HepG2 (cell line): ENCODE results near the gene C19orf18. TPM values are rescaled to one million over a fixed set of nuclear protein-coding genes. Genes with fewer than 3 reads are reported as not detected.
"Not testable (repeated sequence)": the region's sequence is repeated elsewhere in the genome, so short reads cannot be mapped to it uniquely, and the experiment has no call there.

Experiments used
- GATAD1 ChIP-seq: IDR thresholded peaks from 2 replicates; pipeline ENCODE4 v1.6.1; 2016; ENCODE audit warnings: missing genetic modification reagents, missing compliant biosample characterization
- HNF4G ChIP-seq, 2 experiments: sonication (generic) in 1 of 2; formaldehyde crosslinking in 1 of 2; IDR thresholded peaks; 2 replicates each; pipeline versions ENCODE4 v1.4.0 to v1.6.1; 2011 to 2020; ENCODE audit warnings: borderline replicate concordance in 2 of 2, low read depth in 2 of 2, mild to moderate bottlenecking in 2 of 2, low read length in 1 of 2, missing genetic modification reagents in 1 of 2, moderate library complexity in 1 of 2
- MEIS1 ChIP-seq: sonication (generic); formaldehyde crosslinking; IDR thresholded peaks from 2 replicates; pipeline ENCODE4 v1.9.0; 2021; ENCODE audit warnings: mild to moderate bottlenecking, missing genetic modification reagents, moderate library complexity, borderline replicate concordance
- PITX1 ChIP-seq: sonication (generic); formaldehyde crosslinking; IDR thresholded peaks from 2 replicates; pipeline ENCODE4 v1.5.1; 2020; ENCODE audit warnings: mild to moderate bottlenecking, missing genetic modification reagents
- RCOR2 ChIP-seq: IDR thresholded peaks from 2 replicates; pipeline ENCODE4 v1.6.1; 2016; ENCODE audit warnings: missing biosample characterization, missing genetic modification reagents
- SALL2 ChIP-seq: sonication (generic); formaldehyde crosslinking; IDR thresholded peaks from 2 replicates; pipeline ENCODE4 v1.8.1; 2023; ENCODE audit warnings: mild to moderate bottlenecking, missing genetic modification reagents, inconsistent platforms
- SUZ12 ChIP-seq: fragments of 150-350 bp; IDR thresholded peaks from 2 replicates; pipeline ENCODE4 v1.6.1; 2014; ENCODE audit warnings: low read depth, low read length
- TARDBP ChIP-seq: sonication (generic); formaldehyde crosslinking; IDR thresholded peaks from 2 replicates; pipeline ENCODE4 v1.8.0; 2022; ENCODE audit warnings: mild to moderate bottlenecking, missing genetic modification reagents
- ZNF563 ChIP-seq: sonication (generic); formaldehyde crosslinking; IDR thresholded peaks from 2 replicates; pipeline ENCODE4 v1.8.0; 2022; ENCODE audit warnings: mild to moderate bottlenecking, moderate library complexity, missing genetic modification reagents
- polyA plus RNA-seq, 8 experiments: library from polyadenylated mRNA; depleted of rRNA in 3 of 8; stranded (reverse) in 7 of 8; unstranded in 1 of 8; fragments of >200 nt; fragmentation: Illumina TruSeq in 4 of 8; extraction: Trizol in 4 of 8; gene quantifications; 2 replicates each; pipeline versions ENCODE4 v1.2.1 to v1.2.3, GENCODE V29; 2011 to 2016; ENCODE audit warnings: low read depth in 4 of 8, missing spikeins in 1 of 8, mixed read lengths in 1 of 8; ENCODE audit not compliant: insufficient read depth in 1 of 8
- total RNA-seq, 5 experiments: library from RNA; depleted of rRNA; stranded (reverse); fragments of >200 nt; fragmentation: Illumina TruSeq; extraction: Trizol; gene quantifications; 2 replicates each; pipeline ENCODE4 v1.2.3, GENCODE V29; 2016; ENCODE audit warnings: low read depth in 1 of 5
- TF ChIP-seq, protein P1 (sequence below): sonication (generic); formaldehyde crosslinking; IDR thresholded peaks from 2 replicates; pipeline ENCODE4 v1.4.0; 2020; ENCODE audit warnings: missing genetic modification reagents
- TF ChIP-seq, protein P2 (sequence below): sonication (generic); formaldehyde crosslinking; IDR thresholded peaks from 2 replicates; pipeline ENCODE4 v1.4.0; 2020; ENCODE audit warnings: missing genetic modification reagents, mild to moderate bottlenecking, borderline replicate concordance
- TF ChIP-seq, protein P3 (sequence below): sonication (generic); formaldehyde crosslinking; IDR thresholded peaks from 2 replicates; pipeline ENCODE4 v1.5.0; 2020; ENCODE audit warnings: missing genetic modification reagents
- TF ChIP-seq, protein P4 (sequence below): sonication (generic); formaldehyde crosslinking; IDR thresholded peaks from 2 replicates; pipeline ENCODE4 v1.4.0; 2020; ENCODE audit warnings: mild to moderate bottlenecking, missing genetic modification reagents
- TF ChIP-seq, protein P5 (sequence below): IDR thresholded peaks from 2 replicates; pipeline ENCODE4 v1.6.1; 2016; ENCODE audit warnings: control low read depth
- TF ChIP-seq, protein P6 (sequence below): sonication (generic); formaldehyde crosslinking; IDR thresholded peaks from 2 replicates; pipeline ENCODE4 v1.4.0; 2020; ENCODE audit warnings: missing genetic modification reagents, borderline replicate concordance

The C19orf18 gene
- total and polyA plus RNA-seq, 2 of the 13 experiments (the other 11 are each of a cell fraction or from before 2014, with no cell fraction given) = 0.38 to 0.55 TPM

DNA sequence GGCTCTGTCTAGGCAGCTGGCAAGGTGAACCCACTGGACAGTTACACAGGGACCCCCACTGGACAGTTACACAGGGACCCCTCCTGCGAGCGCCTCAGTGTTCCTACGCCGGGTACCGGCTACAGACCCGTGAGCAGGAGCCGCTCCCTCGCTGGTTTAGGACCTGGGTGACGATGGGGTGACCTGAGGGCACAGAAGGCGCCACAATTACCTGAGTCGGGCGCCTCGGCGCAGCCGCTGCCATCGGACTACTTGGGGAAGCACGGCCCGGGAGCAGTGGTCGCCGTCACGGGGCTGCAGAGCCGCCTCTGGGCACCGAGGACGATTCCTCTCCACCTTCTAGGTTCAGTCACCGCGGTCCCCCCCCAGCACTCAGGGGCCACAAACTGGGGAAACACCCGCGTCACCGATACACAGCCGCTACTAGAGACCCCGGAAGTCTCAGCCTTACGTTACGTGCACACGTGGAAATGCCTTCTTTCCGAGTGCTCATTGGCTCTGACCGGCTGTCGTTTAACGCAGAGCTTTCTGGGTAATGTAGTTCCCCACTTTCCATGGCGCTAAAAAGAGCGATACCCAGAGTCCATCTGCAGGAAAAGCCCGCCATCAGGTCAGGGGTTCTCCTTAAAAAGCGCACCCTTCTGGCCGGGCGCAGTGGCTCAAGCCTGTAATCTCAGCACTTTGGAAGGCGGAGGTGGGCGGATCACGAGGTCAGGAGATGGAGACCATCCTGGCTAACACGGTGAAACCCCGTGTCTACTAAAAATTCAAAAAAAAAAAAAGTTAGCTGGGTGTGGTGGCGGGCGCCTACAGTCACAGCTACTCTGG, 58.0 kb downstream of the C19orf18 start, which contains the start of gene ZNF417 (continued):
- TF ChIP-seq, protein P1, sequence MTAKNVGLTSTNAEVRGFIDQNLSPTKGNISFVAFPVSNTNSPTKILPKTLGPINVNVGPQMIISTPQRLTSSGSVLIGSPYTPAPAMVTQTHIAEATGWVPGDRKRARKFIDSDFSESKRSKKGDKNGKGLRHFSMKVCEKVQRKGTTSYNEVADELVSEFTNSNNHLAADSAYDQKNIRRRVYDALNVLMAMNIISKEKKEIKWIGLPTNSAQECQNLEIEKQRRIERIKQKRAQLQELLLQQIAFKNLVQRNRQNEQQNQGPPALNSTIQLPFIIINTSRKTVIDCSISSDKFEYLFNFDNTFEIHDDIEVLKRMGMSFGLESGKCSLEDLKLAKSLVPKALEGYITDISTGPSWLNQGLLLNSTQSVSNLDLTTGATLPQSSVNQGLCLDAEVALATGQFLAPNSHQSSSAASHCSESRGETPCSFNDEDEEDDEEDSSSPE (CRISPR knock-in tag) = peak; percentile 95
- TF ChIP-seq, protein P2, sequence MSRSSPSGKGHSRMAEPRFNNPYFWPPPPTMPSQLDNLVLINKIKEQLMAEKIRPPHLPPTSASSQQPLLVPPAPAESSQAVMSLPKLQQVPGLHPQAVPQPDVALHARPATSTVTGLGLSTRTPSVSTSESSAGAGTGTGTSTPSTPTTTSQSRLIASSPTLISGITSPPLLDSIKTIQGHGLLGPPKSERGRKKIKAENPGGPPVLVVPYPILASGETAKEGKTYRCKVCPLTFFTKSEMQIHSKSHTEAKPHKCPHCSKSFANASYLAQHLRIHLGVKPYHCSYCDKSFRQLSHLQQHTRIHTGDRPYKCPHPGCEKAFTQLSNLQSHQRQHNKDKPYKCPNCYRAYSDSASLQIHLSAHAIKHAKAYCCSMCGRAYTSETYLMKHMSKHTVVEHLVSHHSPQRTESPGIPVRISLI (CRISPR knock-in tag) = peak; percentile 32; the same call in 1 of the 2 replicates
- peak; percentile 87 for TF ChIP-seq SALL2 (CRISPR knock-in tag)
- peak; percentile 53; the same call in 1 of the 2 replicates for TF ChIP-seq PITX1
- 0 out of 2 replicates have a peak, but pooled peaks have one; percentile 37 for TF ChIP-seq RCOR2 (CRISPR knock-in tag)
- TF ChIP-seq, protein P3, sequence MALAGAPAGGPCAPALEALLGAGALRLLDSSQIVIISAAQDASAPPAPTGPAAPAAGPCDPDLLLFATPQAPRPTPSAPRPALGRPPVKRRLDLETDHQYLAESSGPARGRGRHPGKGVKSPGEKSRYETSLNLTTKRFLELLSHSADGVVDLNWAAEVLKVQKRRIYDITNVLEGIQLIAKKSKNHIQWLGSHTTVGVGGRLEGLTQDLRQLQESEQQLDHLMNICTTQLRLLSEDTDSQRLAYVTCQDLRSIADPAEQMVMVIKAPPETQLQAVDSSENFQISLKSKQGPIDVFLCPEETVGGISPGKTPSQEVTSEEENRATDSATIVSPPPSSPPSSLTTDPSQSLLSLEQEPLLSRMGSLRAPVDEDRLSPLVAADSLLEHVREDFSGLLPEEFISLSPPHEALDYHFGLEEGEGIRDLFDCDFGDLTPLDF (CRISPR knock-in tag) = peak; percentile 95
- TF ChIP-seq HNF4G (IDR thresholded peaks at IDR 0.05; ENCODE audit: borderline replicate concordance, low read depth, low read length) = peak; percentile 13; the same call in 1 of the 2 replicates
- not testable (repeated sequence) for TF ChIP-seq HNF4G (CRISPR knock-in tag; IDR thresholded peaks at IDR 0.05; ENCODE audit: borderline replicate concordance, low read depth)
- TF ChIP-seq GATAD1 = peak; percentile 88
- 0 out of 2 replicates have a peak, but pooled peaks have one; percentile 42 for TF ChIP-seq ZNF563
- TF ChIP-seq, protein P4, sequence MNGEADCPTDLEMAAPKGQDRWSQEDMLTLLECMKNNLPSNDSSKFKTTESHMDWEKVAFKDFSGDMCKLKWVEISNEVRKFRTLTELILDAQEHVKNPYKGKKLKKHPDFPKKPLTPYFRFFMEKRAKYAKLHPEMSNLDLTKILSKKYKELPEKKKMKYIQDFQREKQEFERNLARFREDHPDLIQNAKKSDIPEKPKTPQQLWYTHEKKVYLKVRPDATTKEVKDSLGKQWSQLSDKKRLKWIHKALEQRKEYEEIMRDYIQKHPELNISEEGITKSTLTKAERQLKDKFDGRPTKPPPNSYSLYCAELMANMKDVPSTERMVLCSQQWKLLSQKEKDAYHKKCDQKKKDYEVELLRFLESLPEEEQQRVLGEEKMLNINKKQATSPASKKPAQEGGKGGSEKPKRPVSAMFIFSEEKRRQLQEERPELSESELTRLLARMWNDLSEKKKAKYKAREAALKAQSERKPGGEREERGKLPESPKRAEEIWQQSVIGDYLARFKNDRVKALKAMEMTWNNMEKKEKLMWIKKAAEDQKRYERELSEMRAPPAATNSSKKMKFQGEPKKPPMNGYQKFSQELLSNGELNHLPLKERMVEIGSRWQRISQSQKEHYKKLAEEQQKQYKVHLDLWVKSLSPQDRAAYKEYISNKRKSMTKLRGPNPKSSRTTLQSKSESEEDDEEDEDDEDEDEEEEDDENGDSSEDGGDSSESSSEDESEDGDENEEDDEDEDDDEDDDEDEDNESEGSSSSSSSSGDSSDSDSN (CRISPR knock-in tag) = 0 out of 2 replicates have a peak, but pooled peaks have one; percentile 38
- TF ChIP-seq, protein P5, sequence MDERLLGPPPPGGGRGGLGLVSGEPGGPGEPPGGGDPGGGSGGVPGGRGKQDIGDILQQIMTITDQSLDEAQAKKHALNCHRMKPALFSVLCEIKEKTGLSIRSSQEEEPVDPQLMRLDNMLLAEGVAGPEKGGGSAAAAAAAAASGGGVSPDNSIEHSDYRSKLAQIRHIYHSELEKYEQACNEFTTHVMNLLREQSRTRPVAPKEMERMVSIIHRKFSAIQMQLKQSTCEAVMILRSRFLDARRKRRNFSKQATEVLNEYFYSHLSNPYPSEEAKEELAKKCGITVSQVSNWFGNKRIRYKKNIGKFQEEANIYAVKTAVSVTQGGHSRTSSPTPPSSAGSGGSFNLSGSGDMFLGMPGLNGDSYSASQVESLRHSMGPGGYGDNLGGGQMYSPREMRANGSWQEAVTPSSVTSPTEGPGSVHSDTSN (CRISPR knock-in tag) = peak; percentile 90
- peak; percentile 74 for TF ChIP-seq SUZ12
- peak; percentile 56; the same call in 1 of the 2 replicates for TF ChIP-seq MEIS1 (CRISPR knock-in tag)
- TF ChIP-seq TARDBP (CRISPR knock-in tag) = peak; percentile 48; the same call in 1 of the 2 replicates
- TF ChIP-seq, protein P6, sequence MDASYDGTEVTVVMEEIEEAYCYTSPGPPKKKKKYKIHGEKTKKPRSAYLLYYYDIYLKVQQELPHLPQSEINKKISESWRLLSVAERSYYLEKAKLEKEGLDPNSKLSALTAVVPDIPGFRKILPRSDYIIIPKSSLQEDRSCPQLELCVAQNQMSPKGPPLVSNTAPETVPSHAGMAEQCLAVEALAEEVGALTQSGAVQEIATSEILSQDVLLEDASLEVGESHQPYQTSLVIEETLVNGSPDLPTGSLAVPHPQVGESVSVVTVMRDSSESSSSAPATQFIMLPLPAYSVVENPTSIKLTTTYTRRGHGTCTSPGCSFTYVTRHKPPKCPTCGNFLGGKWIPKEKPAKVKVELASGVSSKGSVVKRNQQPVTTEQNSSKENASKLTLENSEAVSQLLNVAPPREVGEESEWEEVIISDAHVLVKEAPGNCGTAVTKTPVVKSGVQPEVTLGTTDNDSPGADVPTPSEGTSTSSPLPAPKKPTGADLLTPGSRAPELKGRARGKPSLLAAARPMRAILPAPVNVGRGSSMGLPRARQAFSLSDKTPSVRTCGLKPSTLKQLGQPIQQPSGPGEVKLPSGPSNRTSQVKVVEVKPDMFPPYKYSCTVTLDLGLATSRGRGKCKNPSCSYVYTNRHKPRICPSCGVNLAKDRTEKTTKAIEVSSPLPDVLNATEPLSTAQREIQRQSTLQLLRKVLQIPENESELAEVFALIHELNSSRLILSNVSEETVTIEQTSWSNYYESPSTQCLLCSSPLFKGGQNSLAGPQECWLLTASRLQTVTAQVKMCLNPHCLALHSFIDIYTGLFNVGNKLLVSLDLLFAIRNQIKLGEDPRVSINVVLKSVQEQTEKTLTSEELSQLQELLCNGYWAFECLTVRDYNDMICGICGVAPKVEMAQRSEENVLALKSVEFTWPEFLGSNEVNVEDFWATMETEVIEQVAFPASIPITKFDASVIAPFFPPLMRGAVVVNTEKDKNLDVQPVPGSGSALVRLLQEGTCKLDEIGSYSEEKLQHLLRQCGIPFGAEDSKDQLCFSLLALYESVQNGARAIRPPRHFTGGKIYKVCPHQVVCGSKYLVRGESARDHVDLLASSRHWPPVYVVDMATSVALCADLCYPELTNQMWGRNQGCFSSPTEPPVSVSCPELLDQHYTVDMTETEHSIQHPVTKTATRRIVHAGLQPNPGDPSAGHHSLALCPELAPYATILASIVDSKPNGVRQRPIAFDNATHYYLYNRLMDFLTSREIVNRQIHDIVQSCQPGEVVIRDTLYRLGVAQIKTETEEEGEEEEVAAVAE (CRISPR knock-in tag) = peak; percentile 91
